CD4-positive, alpha-beta T cell treated with Interleukin-17A for 1 hour (primary cell): Measurements from ENCODE around the gene GLIS2.
"Not testable (repeated sequence)": the region's sequence is repeated elsewhere in the genome, so short reads cannot be mapped to it uniquely, and the experiment has no call there.

Experiments used
- DNase-seq: peaks from one replicate; pipeline ENCODE4 v3.0.0-alpha.2; 2020

GLIS2 gene

DNA sequence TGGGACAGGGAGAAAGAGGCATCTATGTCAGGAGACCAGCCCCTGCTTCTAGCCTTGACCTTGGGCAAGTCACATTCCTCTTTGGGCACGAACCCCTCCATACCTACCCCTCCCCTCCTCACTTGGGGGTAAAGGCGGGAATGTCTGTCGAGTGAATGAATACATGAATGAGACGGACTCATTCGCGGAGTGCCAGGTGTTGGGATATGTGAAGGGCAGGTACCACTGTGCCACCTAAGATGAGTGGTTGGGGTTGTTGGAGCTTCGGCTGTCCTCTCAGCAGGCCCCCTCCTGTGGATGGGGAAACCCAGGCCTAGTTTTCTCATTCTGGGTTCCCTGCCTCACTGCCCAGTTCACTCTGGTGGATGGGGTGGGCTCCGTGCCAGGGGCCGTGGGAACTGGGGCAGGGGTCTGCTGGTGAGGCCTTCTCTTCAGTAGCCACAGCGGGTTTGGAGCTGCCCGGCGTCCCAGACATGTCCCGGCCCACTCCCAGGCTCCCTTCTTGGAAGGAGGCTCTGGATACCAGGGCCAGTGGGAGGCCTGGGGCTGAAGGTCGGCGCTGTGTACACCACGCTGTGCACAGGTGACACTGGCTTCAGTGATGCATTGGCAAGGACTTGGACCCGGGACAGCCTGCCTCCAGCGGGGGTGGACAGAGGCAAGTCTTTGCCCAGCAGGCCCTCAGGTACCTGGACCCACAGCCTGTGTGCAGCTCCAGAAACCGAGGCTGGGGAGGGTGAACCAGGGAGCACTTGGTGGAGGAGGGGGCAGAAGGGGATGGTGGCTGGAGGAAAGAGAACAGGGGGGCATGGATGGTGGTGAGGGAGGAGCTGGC is 5.6 kb downstream of the GLIS2 start:
- no peak for DNase-seq

GRCh38 chr16:4322121-4323052 is 6.5 kb downstream of the GLIS2 start:
- no peak for DNase-seq

DNA sequence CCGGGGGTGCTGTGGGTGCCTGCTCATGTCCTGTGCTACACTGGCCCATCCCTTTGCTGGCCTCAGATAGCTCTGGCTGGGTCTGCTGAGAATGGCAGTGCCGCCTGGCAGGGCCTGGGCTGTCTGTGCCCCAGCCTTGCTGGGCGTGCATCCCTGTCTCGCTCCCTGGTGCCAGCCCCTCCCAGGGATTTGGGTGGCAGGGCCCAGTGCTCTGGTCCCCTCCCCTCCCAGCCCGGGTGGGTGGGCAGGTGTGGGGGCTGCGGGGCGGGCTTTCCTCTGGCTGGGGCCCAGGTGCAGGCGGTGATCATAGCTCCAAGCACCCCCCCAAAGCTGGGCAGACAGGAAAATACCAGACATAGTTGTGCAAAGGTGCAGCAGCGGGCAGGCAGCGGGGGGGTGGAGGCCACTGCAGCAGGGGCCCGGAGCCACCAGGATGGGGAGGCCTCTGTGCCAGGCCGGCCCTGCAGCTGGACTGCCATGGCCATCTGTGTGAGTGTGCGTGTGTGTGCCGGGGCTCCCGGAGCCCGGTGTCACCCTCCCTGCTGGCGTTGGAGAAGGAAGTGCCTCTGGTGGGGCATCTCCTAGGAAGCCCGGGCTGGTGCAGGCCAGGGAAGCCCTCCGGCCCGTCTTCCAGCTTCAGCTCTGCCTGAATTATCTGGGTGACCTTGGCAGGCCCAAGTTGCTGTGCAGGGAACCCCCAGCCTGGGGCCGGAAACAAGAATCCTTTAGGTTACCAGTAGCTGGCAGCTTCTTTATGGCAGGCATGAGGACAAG is 7.4 kb downstream of the GLIS2 start:
- no peak for DNase-seq

GRCh38 chr16:4323845-4324488 is 8.1 kb downstream of the GLIS2 start:
- DNase-seq, result no peak

GRCh38 chr16:4324492-4325252 is 8.8 kb downstream of the GLIS2 start:
- DNase-seq, result no peak

- DNase-seq, result no peak
Observed at GRCh38 chr16:4325253-4325758, 9.4 kb downstream of the GLIS2 start.

DNA sequence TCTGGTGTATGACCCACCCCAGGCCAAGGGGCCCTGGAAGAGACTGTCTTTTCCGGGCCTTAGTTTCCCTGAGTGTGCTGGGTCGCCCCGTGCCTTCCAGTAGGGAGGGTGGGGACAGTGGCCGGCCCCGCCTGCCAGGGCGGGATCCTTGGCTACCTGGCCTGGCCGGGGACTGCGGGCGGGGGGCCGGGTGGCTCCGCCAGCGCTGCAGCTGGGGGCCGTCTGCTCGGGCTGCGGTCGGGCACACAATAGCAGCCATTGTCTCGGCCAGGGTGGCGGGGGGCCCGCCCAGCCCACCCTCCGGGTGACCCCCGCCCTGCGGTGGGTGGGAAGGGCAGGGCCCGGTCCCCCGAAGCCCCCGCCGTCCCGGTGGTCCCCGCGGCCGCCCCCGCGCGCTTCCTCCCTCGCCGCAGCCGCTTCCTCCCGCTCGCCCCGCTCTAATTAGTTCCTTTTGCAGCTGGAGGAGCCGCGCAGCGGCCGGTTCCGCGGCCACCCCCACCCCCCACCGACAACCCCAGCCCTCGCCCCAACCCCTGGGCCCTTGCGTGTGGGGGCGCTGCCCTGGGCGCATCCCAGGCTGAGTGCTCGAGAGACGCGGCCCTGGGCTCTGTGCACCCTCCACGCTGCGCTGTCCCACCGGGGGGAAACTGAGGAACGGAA is 11.6 kb downstream of the GLIS2 start:
- DNase-seq, result no peak

DNA sequence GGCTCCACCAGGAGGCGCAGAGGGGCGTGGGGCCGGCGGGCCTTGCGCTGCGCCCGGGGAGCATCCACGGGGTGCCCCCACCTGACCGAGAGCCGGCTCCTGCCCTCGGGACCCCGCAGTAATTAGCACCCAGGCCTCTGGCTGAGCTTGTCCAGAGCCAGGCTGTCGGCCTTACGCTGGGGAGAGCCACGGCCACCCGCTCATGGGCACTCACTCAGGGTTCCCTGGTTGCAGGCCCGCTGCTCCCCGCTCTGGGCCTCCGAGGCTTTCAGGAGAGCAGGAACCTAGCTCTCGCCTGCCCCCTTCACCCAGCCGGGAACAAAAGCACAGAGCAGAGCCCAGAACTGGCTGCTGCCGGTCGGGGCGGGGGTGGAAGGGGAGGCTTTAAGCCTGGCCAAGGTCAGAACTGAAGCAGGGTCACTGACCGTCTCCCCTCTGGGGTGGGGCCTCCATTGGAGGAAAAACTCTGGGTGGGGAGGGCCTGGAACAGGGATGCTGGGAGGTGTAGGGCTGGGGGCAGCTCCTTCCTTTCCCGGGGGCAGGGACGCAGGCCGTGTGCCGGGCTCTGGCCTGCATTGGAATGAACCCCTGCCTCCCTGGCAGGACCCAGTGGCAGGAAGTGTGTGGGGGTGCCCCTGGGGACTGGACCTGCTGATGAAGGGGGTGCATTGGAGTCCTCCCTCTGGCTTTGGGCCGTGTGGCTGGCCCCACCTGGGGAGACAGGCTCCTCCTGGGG is 12.3 kb downstream of the GLIS2 start:
- DNase-seq, result peak; percentile 57

DNA sequence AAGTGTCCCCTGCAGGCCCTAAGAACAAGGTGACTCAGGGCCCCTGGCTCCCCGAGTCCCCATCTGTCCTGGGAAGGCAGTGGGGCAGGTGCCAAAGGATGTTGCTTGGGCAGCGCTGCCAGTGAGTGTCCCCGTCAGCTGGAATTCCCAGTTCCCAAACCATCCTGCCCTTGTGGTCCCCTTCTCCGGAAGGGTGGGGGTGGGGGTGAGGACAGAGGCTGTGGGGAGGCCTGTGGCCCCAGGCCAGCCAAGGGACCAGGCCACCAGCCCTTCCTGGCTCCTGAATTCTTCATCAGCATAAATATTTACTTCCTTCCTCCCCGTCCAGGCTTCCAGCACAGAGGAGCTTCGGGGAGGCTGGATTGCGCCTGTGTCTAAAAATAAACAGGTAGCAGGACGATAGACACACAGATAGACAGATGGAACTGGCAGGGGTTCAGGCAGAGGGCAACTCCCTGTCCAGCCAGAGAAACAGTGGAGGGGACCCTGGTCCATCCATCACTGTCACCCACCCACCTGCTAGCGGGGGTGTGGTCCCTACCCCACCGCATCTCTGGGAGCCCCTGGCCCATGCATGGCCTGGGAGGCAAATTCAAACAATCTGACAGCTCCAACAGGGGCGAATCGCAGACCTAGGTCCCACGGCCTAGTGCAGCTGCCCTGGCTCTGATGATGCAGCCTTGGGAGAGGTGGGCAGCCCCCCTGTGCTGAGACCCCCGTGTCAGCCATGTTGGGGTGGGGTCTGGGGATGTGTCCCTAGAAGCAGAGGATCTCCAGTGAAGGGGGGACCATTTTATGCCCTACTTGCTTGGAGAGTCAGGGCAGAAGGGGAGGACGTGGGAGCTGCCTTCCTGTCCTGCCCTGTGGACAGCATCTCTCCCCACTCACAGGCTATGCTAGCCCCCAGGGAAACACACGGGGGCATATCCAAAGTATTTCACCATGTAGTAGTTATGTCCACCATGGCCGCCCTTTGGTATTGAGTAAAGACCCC is 13.2 kb downstream of the GLIS2 start:
- DNase-seq, result no peak

- DNase-seq, result peak; percentile 74
Observed at GRCh38 chr16:4330277-4330874, 14.5 kb downstream of the GLIS2 start.

DNA sequence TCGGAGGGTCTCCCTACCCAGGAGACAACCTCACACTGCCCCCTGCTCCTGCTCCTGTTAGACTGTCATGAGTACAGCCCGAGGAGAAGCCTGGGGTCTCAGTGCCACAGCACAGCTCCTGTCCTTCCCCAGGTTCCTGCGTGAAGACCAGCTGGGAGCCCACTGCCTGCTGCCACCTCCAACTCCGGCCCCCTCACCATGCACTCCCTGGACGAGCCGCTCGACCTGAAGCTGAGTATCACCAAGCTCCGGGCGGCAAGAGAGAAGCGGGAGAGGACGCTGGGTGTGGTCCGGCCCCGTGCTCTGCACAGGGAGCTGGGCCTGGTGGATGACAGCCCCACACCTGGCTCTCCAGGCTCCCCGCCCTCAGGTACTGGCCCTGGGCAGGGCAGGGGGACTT is 16.2 kb downstream of the GLIS2 start:
- DNase-seq, result no peak

DNA sequence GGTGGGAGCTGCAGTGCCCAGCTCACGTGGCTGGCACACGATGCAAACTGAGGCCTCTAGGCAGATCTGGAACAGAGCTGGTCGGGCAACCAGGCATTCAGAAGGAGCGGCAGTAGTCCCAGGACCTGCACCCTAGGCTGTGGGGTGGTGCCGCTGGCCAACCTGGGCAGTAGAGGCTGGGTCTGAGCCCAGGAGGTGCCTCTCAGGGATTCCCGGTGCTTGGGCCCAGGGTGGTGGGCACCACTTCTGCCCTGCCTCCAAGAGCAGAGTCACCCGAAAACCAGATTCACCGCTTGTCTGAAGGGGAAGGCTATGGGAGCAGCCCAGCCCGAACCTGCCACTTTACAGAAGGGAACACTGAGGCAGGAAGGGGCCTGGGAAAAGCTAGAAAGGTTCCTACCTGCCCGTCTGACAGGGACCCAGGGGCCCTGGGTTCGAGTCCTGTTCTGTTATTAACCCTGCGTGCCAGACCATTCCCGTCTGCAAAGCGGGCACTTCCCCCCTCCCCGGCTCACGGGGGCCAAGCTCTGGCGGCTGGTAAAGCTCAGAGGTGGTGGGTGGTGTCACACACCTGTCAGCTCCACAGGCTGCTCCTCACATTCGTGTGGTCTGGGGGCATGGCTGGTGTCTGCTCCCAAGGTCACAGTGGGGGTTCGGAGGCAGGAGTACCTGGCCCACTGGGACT is 16.9 kb downstream of the GLIS2 start:
- no peak for DNase-seq

- DNase-seq, result no peak
Observed at GRCh38 chr16:4333308-4333638, 17.4 kb downstream of the GLIS2 start.

DNA sequence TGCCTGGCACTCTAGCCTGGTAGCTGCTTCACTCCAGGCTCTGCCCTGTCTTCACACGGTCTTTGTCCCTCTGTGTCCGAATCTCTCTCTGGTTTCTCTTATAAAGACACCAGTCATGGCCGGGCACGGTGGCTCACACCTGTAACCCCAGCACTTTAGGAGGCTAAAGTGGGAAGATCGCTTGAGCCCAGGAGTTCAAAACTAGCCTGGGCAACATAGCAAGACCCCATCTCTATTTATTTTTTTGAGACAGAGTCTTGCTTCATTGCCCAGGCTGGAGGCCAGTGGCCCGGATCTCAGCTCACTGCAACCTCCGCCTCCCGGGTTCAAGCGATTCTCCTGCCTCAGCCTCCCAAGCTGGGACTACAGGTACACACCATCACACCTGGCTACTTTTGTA is 17.8 kb downstream of the GLIS2 start:
- DNase-seq, result not testable (repeated sequence)

- no peak for DNase-seq
Observed at GRCh38 chr16:4334724-4335495, 19.0 kb downstream of the GLIS2 start.

DNA sequence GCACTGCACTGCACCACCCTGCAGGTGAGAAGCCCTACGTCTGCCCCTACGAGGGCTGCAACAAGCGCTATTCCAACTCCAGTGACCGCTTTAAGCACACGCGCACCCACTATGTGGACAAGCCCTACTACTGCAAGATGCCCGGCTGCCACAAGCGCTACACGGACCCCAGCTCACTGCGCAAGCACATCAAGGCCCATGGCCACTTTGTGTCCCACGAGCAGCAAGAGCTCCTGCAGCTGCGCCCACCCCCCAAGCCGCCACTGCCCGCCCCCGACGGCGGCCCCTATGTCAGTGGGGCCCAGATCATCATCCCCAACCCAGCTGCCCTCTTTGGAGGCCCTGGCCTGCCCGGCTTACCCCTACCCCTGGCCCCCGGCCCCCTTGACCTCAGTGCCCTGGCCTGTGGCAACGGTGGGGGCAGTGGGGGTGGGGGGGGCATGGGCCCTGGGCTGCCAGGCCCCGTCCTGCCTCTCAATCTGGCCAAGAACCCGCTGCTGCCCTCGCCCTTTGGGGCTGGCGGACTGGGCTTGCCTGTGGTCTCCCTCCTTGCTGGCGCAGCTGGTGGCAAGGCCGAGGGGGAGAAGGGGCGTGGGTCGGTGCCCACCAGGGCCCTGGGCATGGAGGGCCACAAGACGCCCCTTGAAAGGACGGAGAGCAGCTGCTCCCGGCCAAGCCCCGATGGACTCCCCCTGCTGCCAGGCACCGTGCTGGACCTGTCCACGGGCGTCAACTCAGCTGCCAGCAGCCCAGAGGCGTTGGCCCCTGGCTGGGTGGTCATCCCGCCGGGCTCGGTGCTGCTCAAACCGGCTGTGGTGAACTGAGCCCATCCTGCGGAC is 21.1 kb downstream of the GLIS2 start:
- DNase-seq, result no peak
